Upper lobe of left lung (tissue), 4 donors: ENCODE results near the gene M1AP.

Experiments used
- EP300 ChIP-seq, 4 donors: sonication (generic); formaldehyde crosslinking; IDR thresholded peaks; one replicate each; pipeline ENCODE4 v1.5.1; 2017; ENCODE audit warnings: antibody characterized with exemption in 4 of 4, control low read depth in 2 of 4
- POLR2AphosphoS5 ChIP-seq, 2 donors: sonication (generic); formaldehyde crosslinking; IDR thresholded peaks; one replicate each; pipeline ENCODE4 v1.5.1; 2017; ENCODE audit warnings: antibody characterized with exemption in 2 of 2
- TF ChIP-seq, protein P1 (sequence below), 6 experiments: fragments of 450-650 bp in 4 of 6; fragments of 200-600 bp in 2 of 6; sonication (generic) in 2 of 6; IDR thresholded peaks; one replicate each; pipeline ENCODE4 v1.5.1; 2016 to 2019; ENCODE audit warnings: antibody characterized with exemption in 6 of 6

DNA sequence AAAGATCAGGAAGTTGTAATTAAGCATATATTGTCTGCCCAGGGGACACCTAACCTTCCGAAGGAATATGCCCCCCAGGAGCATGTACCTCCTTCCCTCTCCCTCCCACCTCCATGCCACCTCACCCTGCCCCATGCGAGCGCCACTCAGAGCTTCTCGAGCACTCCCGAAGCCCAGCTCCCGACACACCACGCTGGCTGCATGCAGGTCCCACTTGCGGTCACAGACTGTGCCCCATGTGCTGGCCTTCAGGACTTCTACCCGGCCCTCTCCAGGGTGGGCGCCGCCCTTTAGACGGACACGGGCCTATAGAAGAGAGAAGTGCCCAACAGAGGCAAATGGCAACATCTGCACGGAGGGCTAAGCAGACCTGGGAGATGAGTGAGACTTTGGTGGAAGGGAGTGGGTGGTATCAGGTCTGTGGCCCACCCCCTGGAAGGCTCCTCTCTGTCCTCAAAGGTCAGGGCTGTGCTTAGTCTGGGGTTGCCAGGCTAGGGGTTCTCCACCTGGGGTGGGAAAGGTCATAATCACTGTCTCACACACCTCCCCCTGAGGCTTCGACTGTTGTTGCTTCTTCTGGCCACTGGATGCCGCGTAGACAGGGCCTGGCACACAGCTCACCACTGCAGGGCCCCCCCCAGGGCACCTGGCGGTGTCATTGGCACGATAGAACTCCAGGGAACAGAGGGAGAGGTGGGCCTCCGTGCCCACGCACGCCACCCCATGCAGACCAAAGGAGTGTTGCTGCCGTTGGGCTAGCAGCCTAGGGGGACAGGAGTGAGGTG lies 111.8 kb downstream of the M1AP start:
- TF ChIP-seq, protein P1, sequence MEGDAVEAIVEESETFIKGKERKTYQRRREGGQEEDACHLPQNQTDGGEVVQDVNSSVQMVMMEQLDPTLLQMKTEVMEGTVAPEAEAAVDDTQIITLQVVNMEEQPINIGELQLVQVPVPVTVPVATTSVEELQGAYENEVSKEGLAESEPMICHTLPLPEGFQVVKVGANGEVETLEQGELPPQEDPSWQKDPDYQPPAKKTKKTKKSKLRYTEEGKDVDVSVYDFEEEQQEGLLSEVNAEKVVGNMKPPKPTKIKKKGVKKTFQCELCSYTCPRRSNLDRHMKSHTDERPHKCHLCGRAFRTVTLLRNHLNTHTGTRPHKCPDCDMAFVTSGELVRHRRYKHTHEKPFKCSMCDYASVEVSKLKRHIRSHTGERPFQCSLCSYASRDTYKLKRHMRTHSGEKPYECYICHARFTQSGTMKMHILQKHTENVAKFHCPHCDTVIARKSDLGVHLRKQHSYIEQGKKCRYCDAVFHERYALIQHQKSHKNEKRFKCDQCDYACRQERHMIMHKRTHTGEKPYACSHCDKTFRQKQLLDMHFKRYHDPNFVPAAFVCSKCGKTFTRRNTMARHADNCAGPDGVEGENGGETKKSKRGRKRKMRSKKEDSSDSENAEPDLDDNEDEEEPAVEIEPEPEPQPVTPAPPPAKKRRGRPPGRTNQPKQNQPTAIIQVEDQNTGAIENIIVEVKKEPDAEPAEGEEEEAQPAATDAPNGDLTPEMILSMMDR (IDR thresholded peaks at IDR 0.05), result no peak
- TF ChIP-seq POLR2AphosphoS5 (IDR thresholded peaks at IDR 0.05) (no peak), EP300 (IDR thresholded peaks at IDR 0.05) (no peak)
